ENCODE data around the gene RFX5.

Gene RFX5

DNA sequence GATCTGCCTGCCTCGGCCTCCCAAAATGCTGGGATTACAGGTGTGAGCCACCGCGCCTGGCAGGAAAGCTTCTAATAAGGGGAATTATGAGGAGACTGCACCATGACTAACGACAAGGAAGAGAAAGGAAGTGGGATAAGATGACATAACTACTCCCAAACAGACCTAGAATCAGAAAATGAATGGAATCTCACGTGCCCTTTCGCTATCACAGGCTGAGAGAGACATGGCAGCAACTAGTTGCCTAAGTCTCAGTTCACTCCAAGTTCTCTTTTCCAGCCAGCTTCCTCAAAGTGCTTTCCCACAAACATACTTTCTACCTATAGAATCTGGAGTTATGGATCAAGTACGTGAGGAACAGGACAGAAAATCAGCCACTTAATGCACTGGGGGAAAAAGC lies 21.8 kb downstream of the RFX5 start:
- DNase-seq (ENCODE audit: low read depth in 2 of 3, low spot score in 1 of 3): no peak

DNA sequence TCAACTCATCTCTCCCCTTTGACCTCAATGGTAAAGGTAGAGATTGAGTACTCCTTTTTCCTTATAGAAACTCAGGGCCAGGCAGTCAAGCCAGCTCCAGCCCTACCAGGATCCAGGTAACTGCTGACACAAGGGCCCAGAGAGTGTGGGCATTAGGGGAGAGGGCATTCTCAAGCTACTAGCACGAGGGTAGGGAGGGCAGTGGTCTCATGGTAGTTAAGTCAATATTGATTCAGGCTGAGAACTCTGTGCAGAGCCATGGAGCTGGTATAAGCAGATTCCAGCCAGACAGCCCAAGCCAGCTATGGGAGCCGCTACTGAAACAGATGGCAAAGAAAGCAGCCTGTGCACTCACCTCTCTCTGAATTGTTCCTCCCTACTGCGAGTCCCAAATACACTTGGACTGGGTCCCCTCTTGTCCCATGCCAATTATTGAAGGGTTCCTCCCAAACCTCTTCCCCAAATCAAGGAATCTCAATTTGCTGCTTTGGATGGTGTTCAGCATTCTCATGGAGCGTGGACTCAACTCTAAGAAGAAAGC lies 22.6 kb downstream of the RFX5 start:
- no peak for DNase-seq (ENCODE audit: low read depth in 2 of 3, low spot score in 1 of 3)

DNA sequence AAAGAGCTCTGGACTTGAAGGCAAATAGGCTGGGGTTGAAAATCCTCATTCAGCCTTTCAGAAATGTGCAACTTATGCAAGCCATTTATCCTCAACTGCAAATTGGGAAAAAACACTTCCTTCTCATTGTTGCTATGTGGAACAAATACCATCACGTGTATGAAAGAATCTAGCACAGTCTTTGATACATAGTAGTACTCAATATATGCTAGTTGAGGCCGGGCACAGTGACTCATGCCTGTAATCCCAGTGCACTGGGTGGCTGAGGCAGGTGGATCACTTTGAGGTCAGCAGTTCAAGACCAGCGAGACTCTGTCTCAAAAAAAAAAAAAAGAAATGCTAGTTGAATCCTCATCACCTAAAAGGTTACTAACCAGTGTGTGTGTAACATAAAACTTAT lies 28.1 kb downstream of the RFX5 start:
- DNase-seq (ENCODE audit: low read depth in 2 of 3, low spot score in 1 of 3): no peak

DNA sequence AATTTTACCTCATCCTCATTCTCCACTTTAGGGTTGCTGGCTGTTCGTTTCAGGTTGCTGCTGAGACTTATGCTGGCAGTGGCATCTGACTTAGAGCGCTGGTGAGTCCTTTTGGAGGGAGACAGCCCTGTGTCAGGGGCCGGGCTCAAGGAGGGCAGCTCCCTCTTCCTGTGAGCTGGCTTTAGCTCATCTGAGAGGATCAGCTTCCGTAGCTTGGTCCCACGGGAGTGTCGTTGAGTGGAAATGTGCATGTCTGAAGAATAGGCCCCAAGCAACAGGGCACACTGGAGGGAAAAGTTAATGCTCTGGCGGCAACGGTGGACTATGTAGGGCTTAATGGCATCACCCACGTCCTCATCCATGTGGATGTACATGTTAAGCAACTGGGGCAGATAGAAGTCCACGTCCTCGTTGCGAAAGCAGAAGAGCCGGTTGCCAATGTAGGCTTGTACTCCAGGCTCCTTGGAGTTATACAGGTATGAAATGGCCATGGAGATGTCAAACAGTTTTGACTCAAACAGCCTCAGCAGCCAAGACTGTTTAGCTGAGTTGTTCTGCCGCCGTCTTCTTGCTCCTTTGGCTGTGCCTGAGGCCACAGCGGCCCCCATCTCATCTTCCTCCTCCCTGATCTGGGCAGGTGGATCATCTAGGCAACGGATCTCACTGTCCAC lies 31.4 kb downstream of the RFX5 start:
- DNase-seq (ENCODE audit: low read depth in 2 of 3, low spot score in 1 of 3): no peak

DNA sequence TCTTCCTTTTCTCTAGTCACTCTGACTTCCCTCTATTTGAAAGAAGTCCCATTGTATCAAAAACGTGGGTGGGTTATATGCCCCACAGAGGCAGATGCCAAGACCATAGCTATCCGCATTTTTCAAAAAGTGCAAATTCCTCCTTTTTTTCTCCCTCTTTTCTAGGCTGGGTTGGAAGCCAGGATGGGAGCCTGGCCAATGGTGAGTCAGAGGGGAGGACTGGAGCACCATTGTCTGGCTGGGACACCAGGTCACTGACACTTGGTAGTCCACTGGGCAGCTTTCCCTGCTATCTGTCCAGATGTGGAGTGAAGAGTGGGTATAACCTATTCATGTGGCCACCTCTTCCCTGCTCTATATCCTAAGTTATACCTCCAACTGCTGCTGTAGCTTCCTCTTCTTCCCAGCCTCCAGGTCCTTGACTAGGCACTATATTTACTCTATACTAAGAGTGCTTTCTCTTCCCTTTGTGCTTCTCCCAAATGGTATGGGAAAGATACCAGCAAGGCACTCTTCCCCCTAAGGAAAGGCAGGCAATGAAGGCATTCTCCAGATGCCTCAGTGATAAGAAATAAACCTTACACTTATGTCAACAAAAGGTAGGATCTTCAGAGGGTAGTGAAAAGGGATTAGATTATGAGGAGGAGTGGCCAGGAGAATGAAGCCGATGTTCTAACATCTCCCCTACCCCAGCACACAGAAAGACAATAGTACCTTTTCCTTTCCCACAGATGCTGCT lies 32.7 kb downstream of the RFX5 start:
- DNase-seq (ENCODE audit: low read depth in 2 of 3, low spot score in 1 of 3): no peak

DNA sequence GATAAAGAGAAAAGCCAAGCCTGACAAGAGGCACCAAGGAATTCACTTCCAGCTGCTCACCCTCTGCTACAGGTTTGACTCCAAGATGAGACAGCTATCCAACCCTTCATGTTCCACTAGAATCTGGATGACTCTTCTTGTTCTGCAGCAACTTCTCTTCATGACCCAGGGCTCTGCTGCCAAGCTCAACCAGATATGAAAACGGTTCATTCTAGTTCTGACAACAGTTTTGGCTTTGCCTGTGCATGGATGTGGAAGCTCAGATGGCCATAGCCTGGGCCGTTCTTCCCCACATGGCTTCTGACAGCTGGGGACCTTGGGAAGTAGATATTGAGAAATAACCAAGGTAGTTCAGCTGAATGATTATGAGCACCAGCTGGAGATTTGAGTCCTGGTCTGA lies 33.6 kb downstream of the RFX5 start:
- no peak for DNase-seq (ENCODE audit: low read depth in 2 of 3, low spot score in 1 of 3)

DNA sequence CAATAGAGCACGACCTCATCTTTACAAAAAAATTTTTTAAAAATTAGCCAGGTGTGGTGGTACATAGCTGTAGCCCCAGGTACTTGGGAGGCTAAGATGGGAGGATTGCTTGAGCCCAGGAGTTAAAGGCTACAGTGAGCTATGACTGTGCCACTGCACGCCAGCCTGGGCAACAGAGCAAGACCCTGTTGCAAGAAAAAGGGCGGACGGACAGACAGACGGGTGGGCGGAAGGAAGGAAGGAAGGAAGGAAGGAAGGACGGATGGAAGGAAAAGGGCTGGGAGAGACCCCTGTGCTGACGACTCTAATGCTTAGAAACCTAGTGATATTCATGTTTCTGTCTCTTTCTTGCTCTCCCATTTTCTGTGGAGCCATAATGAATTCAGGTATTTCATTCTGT lies 34.2 kb downstream of the RFX5 start:
- no peak for DNase-seq (ENCODE audit: low read depth in 2 of 3, low spot score in 1 of 3)

DNA sequence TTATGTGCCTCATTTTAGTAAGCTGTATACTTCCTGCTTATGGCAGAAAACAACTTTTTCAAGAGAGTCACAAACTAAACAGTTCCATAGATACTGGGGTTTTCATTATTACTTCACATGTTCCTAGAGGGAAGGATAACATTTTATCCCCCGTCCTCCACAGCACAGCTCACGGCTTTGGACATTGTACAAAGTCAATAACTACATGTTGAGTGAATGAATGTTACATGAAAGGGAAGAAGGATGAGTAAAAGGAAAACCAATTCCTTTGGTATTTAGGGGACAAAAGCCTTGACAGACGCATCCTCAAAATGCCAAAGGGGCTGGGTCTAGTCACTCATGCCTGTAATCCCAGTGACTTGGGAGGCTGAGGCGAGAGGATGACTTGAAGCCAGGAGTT lies 34.6 kb downstream of the RFX5 start:
- DNase-seq (ENCODE audit: low read depth in 2 of 3, low spot score in 1 of 3): no peak

DNA sequence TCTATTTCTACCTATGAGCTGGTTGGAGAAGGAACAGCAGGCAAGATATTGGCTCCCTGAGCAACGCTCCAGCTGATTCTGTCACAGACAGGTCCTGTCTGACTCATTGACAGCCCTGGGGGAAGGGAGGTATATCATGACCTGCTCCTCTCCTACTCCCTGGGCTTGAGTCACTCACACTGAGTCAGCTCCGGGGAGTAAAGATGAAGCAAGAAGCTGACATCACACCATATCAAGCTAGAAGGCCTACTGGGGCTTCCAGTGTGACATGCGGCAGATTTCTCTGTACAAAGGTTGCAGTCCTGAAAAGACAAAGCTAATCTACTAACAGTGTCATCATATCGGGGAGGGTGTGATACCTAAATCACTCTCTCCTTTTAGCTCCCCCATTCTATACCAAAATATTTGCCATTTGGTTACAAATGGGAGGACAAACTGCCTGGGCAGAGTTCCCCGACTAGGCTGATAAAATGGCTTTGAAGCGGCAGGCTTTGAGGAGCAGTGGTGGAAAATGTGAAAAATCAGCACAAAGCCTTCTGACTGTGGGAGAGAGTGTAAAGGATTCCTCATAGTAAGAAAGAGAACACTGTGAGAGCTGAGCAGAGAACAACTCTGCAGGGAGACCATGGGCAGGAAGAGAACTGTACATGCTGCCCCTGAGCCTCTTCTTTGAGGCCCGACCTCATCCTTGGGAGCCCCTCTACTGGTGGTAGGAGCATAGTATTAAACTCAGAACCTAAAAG lies 35.3 kb downstream of the RFX5 start:
- peak; percentile 74 to 85 (median 81) for DNase-seq (ENCODE audit: low read depth in 2 of 3, low spot score in 1 of 3)

DNA sequence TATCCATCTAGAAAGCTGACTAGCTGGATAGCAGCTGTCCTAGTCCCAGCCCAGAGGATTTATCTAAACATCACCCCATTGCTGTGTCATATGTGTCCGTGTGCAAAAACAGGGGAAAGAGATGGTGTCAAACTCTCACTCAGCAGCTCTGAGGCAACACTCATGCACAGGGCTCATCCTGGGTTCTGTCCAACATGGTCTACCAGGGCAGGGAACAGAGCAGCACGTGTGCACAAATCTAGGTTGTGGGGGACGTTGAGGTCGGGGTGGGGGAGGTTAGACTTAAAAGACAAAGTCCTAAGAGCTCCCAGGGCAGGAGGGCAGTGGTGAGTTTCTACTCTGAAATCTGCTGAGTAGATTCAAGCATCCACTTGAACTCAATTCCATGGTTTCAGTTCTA lies 36.0 kb downstream of the RFX5 start:
- DNase-seq (ENCODE audit: low read depth in 2 of 3, low spot score in 1 of 3): no peak

DNA sequence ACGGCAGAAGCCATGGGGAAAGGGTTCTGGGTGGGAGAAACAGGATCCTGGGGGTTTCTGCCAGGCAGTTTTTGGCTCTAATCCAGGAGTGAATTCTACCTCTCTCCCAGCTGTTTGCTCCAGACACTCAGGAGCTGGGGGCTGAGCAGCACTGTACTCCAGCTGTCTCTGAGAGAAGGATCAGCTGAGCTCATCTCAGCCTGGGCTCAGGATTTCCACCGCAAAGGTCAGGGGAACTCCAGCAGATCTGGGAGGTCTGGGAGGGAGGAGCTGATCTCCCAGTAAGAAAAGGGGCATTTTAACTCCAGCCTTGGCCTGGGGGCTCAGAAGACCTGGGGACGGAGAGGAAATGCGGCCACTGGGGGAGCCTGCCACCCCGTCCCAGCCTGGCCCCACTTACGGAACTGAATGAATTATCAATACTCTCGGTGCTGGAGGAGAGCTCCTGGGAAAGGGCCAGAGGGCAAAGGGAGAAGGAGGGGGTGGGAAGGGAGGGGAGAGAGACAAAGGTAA lies 37.2 kb downstream of the RFX5 start:
- no peak for DNase-seq (ENCODE audit: low read depth in 2 of 3, low spot score in 1 of 3)

DNA sequence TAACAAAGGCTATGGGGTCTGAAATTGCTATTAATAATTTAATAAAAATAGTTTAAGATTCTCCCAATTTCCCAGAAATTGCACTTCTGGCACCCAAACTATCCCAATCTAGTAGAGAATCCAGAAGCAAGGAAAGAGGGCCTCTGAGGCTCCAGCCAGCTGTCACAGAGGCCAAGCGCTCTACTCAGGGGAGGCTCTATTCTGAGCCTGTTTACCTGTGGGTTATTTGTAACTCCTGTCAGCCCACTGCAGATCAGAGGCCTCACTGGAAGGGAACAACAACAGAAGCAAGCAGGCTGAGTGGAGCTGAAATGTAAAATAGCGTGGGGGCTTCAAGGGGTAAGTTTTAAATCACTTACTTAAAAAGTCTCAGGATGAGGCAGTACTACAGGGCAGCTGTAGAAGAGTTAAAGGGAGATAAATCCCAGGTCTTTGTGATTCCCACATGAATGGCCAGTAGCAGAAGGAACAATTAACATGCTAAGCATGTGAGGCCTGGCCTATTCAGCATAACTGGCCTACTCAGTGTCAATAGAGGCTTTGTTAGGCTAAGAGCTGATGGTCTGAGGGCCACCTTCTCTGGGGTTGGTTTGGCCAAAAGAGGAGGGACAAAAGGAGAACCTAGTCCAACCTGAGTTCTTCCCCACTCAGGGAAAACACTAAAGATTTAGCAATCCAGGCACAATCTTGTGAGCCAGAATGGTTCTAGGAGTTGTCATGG lies 52.1 kb downstream of the RFX5 start:
- DNase-seq (ENCODE audit: low read depth in 2 of 3, low spot score in 1 of 3): no peak

DNA sequence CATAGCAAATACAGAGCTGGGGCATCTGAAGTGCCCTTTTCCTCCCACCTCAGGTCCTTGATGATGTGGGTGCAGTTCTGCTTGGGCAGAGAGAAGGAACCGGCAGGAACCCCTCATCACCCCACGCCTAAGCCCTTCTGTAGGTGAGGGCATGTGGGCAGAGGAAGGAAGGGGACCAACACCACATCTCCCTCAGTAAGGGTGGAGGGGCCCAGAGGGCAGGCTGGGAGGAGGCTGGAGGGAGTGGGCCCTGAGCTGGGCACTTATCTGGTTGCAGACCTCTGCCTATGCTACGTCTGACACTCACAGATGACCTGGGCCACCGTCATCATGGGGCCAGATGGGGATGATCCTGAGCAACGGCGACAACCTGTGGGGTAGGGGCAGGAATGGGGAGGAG lies 54.0 kb downstream of the RFX5 start:
- no peak for DNase-seq (ENCODE audit: low read depth in 2 of 3, low spot score in 1 of 3)

DNA sequence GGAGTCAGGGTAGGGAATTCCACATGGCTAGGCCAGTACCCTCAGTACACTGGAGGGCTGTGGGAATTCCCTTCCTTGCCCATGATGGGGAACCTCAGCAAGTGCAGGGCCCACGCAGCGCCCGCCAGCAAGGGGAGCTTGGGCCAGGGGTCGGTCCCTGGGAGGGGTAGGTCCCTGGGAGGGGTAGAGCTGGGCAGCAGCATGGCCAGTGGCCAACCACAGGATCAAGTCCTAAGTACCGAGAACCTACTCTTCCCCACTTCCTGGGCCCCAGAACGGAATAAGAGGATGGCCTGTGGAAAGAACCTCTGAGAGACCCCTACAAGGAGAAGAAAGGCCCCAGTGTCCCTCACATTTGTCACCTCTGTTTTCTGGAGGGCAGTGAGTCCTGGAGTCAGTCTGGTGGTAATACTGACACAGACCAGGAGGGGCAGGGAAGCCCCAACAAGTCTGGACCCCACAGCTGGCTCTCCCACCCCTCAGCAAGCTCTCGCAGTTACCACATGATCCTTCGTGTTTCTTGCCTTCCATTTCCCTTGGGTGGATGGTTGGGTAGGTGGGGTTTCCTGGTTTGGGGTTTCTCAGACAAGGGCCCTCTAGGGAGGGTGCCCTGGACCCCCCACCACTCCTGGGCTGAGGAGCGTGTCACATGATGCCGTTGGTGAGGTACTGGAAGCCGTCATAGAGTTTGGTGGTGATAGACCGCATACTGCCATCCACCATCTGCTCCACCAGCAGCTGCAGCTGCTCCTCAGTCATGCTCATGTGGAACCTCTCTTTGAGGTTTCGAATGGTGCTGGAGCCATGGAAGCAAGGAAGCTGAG lies 54.6 kb downstream of the RFX5 start:
- no peak for DNase-seq (ENCODE audit: low read depth in 2 of 3, low spot score in 1 of 3)

DNA sequence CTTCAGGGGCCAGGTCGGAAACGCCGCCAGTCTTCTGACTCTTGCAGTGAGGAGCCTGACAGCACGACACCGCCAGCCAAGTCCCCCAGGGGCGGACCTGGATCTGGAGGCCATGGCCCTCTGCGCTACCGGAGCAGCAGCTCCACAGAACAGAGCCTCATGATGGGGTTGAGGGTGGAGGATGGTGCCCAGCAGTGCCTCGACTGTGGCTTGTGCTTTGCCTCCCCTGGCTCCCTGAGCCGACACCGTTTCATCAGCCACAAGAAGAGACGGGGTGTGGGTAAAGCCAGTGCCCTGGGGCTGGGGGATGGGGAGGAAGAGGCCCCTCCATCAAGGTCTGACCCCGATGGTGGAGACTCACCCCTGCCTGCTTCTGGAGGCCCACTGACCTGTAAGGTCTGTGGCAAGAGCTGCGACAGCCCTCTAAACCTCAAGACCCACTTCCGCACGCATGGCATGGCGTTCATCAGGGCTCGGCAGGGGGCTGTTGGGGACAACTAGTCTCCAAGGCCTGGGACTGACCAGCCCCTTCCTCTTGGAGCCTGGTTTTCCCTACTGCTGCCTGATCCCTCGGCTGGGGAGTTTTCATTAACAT lies 56.2 kb downstream of the RFX5 start:
- DNase-seq (ENCODE audit: low read depth in 2 of 3, low spot score in 1 of 3): no peak
